Measurements from ENCODE around the gene CFAP52. TPM values are rescaled to one million over a fixed set of nuclear protein-coding genes. Genes with fewer than 3 reads are reported as not detected.
A peak's percentile ranks its signal among the peaks of the same experiment; 100 is the strongest.

CFAP52 gene
- total and polyA plus RNA-seq, 4 donors, result 3.8 to 28.8 (median 19.5) TPM

DNA sequence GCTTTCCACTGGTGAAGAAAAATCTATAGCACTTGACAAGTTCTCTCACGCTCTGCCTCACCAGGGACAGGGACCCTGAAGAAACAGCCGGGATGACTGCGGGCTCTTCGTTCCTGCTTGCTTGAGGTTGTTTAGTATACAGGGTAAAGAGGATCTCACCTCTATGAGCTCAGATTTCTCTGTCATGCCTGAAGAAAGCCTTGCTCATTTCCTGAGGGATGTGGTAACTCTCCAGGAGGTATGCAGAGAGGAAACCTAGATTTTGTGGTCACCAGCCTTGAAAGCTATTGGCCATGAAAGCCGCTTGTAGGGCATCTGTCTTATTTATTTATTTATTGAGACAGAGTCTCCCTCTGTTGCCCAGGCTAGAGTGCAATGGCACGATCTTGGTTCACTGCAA is 92.1 kb downstream of the CFAP52 start:
- no peak overlapping the region for H3K27ac ChIP-seq (ENCODE audit: low read depth in 1 of 2, low read length in 1 of 2)
- no peak overlapping the region for H3K9ac ChIP-seq (ENCODE audit: insufficient read depth in 1 of 2, low read length in 2 of 2)
- no peaks in the 10 kb centered on the region for H3K9me3 ChIP-seq (ENCODE audit: control insufficient read depth in 4 of 4, insufficient read depth in 3 of 4, low read length in 3 of 4)
- ATAC-seq (ENCODE audit: insufficient read depth, low FRiP score) (no peak), DNase-seq (no peak)
- WGBS, 2 donors, result 47 to 65% methylated on average over 6 of the region's 6 CpGs
- H3K36me3 ChIP-seq (ENCODE audit: control insufficient read depth in 4 of 4, insufficient read depth in 4 of 4, low read length in 4 of 4), result no peaks in the 10 kb centered on the region
- peaks cover 0 to 6% (median 0%) of the 10 kb centered on the region in 5 donors for H3K4me1 ChIP-seq (ENCODE audit: control insufficient read depth in 5 of 5, insufficient read depth in 5 of 5, low read length in 5 of 5)
- H3K27me3 ChIP-seq (ENCODE audit: control insufficient read depth in 3 of 3, insufficient read depth in 3 of 3, low read length in 2 of 3), result no peaks in the 10 kb centered on the region
- TF ChIP-seq, protein P1, sequence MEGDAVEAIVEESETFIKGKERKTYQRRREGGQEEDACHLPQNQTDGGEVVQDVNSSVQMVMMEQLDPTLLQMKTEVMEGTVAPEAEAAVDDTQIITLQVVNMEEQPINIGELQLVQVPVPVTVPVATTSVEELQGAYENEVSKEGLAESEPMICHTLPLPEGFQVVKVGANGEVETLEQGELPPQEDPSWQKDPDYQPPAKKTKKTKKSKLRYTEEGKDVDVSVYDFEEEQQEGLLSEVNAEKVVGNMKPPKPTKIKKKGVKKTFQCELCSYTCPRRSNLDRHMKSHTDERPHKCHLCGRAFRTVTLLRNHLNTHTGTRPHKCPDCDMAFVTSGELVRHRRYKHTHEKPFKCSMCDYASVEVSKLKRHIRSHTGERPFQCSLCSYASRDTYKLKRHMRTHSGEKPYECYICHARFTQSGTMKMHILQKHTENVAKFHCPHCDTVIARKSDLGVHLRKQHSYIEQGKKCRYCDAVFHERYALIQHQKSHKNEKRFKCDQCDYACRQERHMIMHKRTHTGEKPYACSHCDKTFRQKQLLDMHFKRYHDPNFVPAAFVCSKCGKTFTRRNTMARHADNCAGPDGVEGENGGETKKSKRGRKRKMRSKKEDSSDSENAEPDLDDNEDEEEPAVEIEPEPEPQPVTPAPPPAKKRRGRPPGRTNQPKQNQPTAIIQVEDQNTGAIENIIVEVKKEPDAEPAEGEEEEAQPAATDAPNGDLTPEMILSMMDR (IDR thresholded peaks at IDR 0.05; ENCODE audit: control extremely low read depth, extremely low read depth), result no peak
- no peak overlapping the region for H3K4me3 ChIP-seq

DNA sequence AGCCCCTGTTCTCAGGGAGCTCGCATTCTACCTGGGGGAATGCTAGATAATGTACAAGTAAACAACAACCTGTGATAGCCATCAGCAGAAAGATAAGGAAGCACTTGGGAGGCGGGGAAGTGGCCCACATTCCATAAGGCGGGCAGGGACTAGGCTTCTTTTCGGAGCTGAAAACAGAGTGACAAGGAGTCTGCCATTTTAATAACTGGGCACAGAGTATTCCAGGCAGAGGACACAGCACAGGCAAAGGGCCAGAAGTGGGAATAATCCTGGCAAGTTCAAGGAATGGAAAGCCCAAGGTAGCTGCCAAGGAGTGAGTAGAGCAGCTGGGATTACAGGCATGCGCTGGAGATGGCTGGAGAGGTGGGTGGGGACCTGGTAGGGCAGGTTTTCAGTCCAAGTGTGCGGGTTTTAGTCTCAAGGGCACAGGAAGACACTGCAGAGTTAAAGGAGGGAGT is 93.1 kb downstream of the CFAP52 start:
- Histone ChIP-seq H3K4me1 (ENCODE audit: control insufficient read depth in 5 of 5, insufficient read depth in 5 of 5, low read length in 5 of 5) (peaks cover 0 to 6% (median 0%) of the 10 kb centered on the region in 5 donors), H3K27me3 (ENCODE audit: control insufficient read depth in 3 of 3, insufficient read depth in 3 of 3, low read length in 2 of 3) (no peaks in the 10 kb centered on the region), H3K4me3 (no peak overlapping the region), H3K9me3 (ENCODE audit: control insufficient read depth in 4 of 4, insufficient read depth in 3 of 4, low read length in 3 of 4) (no peaks in the 10 kb centered on the region), H3K9ac (ENCODE audit: insufficient read depth in 1 of 2, low read length in 2 of 2) (no peak overlapping the region), H3K36me3 (ENCODE audit: control insufficient read depth in 4 of 4, insufficient read depth in 4 of 4, low read length in 4 of 4) (no peaks in the 10 kb centered on the region), H3K27ac (ENCODE audit: low read depth in 1 of 2, low read length in 1 of 2) (no peak overlapping the region)
- 54 to 77% methylated on average over 6 of the region's 6 CpGs for WGBS, 2 donors
- DNase-seq (peak in 1 of 3 donors; percentile 17), ATAC-seq (ENCODE audit: insufficient read depth, low FRiP score) (no peak)
- TF ChIP-seq, protein P1 (IDR thresholded peaks at IDR 0.05; ENCODE audit: control extremely low read depth, extremely low read depth), result no peak

DNA sequence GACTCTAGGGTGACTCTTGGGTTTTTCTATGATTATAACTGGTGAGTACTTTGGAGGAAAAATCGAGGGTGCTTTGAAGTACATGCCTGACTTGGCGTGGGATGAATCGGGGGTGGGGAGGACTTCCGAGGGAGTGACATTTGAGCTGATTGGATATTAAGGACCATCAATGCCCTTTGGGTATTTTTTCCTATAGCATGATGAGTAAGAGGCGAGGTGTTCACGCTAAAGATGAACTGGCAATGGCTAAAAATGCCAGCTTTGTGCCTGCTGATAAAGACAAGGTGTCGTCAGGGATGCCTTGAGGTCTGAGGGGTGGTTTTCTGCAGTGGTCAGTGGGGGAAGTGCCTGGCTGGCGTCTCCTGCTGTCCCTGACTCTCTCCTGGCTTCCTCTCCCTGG is 94.2 kb downstream of the CFAP52 start:
- no peak overlapping the region for H3K27ac ChIP-seq (ENCODE audit: low read depth in 1 of 2, low read length in 1 of 2)
- WGBS, 2 donors, result 77 to 88% methylated on average over 8 of the region's 8 CpGs
- TF ChIP-seq, protein P1 (IDR thresholded peaks at IDR 0.05; ENCODE audit: control extremely low read depth, extremely low read depth), result no peak
- no peaks in the 10 kb centered on the region for H3K9me3 ChIP-seq (ENCODE audit: control insufficient read depth in 4 of 4, insufficient read depth in 3 of 4, low read length in 3 of 4)
- no peaks in the 10 kb centered on the region for H3K27me3 ChIP-seq (ENCODE audit: control insufficient read depth in 3 of 3, insufficient read depth in 3 of 3, low read length in 2 of 3)
- ATAC-seq (ENCODE audit: insufficient read depth, low FRiP score) (no peak), DNase-seq (no peak)
- peaks cover 0 to 6% (median 0%) of the 10 kb centered on the region in 5 donors for H3K4me1 ChIP-seq (ENCODE audit: control insufficient read depth in 5 of 5, insufficient read depth in 5 of 5, low read length in 5 of 5)
- no peak overlapping the region for H3K4me3 ChIP-seq
- no peaks in the 10 kb centered on the region for H3K36me3 ChIP-seq (ENCODE audit: control insufficient read depth in 4 of 4, insufficient read depth in 4 of 4, low read length in 4 of 4)
- H3K9ac ChIP-seq (ENCODE audit: insufficient read depth in 1 of 2, low read length in 2 of 2), result no peak overlapping the region

DNA sequence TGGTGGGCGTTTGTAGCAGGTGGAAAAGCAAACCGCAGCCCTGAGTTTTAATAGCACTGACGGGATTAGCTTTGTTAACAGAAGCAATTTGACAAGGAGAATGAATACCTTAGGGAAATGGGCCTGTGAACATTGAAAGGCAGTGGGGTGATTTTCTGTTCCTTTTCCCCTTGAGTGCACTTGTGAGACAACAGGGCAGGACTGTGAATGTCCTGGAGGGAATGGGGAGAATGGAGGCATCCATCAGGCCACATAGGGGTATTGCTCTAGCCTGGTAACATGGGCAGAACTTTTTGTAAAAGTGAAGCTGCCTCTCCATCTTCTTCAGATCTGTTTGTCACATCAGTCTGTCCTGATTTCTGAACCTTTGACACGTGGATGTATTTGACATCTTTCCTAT is 95.1 kb downstream of the CFAP52 start:
- Histone ChIP-seq H3K9ac (ENCODE audit: insufficient read depth in 1 of 2, low read length in 2 of 2) (no peak overlapping the region), H3K4me3 (no peak overlapping the region), H3K36me3 (ENCODE audit: control insufficient read depth in 4 of 4, insufficient read depth in 4 of 4, low read length in 4 of 4) (no peaks in the 10 kb centered on the region), H3K27me3 (ENCODE audit: control insufficient read depth in 3 of 3, insufficient read depth in 3 of 3, low read length in 2 of 3) (no peaks in the 10 kb centered on the region), H3K9me3 (ENCODE audit: control insufficient read depth in 4 of 4, insufficient read depth in 3 of 4, low read length in 3 of 4) (no peaks in the 10 kb centered on the region), H3K27ac (ENCODE audit: low read depth in 1 of 2, low read length in 1 of 2) (no peak overlapping the region), H3K4me1 (ENCODE audit: control insufficient read depth in 5 of 5, insufficient read depth in 5 of 5, low read length in 5 of 5) (peaks cover 0 to 6% (median 0%) of the 10 kb centered on the region in 5 donors)
- ATAC-seq (ENCODE audit: insufficient read depth, low FRiP score) (no peak), DNase-seq (no peak)
- 80 to 85% methylated on average over 4 of the region's 4 CpGs for WGBS, 2 donors
- TF ChIP-seq, protein P1 (IDR thresholded peaks at IDR 0.05; ENCODE audit: control extremely low read depth, extremely low read depth), result no peak

All from lung (tissue), 12 donors.